ENCODE results near the gene MAPKBP1.

Gene MAPKBP1

DNA sequence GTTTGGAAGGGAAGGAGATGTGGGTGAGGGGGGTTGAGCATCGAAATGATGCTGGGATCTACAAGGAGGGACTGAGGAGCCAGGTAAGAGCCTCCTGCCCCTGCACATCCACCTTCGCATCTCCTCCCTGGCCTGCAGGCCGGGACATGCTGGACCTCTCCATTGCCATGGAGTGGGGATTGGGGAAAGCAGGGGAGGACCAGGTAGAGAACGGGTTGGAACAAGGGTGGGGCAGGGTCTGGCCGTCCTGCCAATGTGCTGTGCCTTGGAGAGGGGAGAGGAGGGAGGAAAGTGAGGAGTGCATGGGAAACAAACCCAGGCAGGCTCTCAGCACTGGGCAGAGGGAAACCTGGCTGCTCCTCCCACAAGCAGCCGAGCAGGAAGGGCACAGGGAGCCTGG, 74.9 kb downstream of the MAPKBP1 start:
- H3K4me3 ChIP-seq (ENCODE audit: low read depth, low read length), result no peak overlapping the region
- TF ChIP-seq, protein P1, sequence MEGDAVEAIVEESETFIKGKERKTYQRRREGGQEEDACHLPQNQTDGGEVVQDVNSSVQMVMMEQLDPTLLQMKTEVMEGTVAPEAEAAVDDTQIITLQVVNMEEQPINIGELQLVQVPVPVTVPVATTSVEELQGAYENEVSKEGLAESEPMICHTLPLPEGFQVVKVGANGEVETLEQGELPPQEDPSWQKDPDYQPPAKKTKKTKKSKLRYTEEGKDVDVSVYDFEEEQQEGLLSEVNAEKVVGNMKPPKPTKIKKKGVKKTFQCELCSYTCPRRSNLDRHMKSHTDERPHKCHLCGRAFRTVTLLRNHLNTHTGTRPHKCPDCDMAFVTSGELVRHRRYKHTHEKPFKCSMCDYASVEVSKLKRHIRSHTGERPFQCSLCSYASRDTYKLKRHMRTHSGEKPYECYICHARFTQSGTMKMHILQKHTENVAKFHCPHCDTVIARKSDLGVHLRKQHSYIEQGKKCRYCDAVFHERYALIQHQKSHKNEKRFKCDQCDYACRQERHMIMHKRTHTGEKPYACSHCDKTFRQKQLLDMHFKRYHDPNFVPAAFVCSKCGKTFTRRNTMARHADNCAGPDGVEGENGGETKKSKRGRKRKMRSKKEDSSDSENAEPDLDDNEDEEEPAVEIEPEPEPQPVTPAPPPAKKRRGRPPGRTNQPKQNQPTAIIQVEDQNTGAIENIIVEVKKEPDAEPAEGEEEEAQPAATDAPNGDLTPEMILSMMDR (IDR thresholded peaks at IDR 0.05; ENCODE audit: borderline replicate concordance, insufficient read depth, low read depth, low read length), result no peak

DNA sequence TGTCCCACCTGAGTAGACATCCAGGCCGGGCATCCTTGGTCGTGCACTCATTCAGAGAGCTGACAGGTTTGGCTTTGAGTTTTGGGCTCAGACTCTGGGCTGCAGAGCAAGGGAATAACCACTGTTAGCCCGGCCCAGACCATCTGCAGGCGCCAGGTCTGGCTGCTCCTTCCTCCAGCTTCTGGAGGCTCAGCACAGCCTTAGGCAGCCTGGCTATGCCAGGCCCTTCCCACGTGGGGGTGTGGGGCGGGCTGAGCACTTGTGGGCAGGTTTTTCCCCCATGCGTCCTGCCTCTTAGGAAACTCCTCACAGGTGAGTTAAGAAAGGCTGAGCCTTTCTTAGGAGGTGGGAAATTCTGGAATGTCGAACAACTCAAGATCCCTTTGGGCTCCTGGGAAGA, 75.6 kb downstream of the MAPKBP1 start:
- TF ChIP-seq, protein P1 (IDR thresholded peaks at IDR 0.05; ENCODE audit: borderline replicate concordance, insufficient read depth, low read depth, low read length), result no peak
- H3K4me3 ChIP-seq (ENCODE audit: low read depth, low read length), result no peak overlapping the region

DNA sequence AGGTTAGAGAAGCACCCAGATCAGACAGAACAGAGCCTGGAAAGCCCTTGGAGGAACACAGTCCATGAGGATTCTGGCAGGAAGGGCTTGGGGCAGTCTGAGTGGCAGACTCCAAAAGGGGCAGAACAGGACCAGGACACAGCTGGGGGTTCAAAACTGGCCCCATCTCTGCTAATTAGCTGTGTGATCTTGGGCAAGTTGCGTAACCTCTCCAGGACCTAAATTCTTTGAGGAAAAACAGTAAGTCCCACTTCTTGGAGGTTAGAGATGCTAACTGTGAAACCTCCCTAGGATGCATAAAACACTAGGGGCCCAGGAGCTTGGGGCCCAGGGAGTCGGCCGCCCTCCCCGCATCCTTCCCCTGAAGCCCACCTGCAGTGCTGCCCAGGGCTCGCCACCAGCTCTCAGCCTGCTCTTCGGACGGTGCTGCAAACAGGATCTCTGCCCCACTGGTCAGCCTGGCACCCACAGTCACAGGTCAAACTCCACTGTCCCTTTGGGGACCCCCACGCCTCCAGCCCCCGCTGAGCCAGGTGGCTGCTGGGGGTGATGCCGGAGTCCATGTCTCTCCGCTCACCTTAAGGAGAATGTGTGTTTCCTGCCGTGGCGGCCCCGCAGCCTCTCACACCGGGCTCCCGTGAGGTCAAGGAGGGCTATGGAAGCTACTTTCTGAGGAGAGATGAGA, 76.3 kb downstream of the MAPKBP1 start:
- TF ChIP-seq, protein P1 (IDR thresholded peaks at IDR 0.05; ENCODE audit: borderline replicate concordance, insufficient read depth, low read depth, low read length), result no peak

DNA sequence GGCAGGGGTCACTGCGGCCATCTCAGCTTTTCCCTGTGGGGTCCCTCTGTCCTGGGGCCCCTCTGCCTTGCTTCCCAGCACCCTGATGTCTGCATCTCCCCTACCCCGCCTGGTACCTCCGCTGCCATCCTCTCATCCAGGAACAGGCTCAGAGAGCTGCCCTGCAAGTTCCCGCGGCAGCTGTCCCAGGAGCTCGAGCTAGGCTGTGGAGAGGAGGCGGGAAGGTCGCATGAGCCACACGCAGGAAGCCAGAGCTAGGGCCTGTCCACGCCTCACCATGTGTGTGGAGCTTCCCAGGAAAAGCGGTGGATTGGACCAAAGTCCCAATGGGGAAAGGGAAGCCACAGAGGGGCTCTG, 76.9 kb downstream of the MAPKBP1 start:
- no peak overlapping the region for H3K4me3 ChIP-seq (ENCODE audit: low read depth, low read length)
- TF ChIP-seq, protein P1 (IDR thresholded peaks at IDR 0.05; ENCODE audit: borderline replicate concordance, insufficient read depth, low read depth, low read length), result no peak

More for the DNA sequence above, 76.3 kb downstream of the MAPKBP1 start:
- no peak overlapping the region for H3K4me3 ChIP-seq (ENCODE audit: low read depth, low read length)

DNA sequence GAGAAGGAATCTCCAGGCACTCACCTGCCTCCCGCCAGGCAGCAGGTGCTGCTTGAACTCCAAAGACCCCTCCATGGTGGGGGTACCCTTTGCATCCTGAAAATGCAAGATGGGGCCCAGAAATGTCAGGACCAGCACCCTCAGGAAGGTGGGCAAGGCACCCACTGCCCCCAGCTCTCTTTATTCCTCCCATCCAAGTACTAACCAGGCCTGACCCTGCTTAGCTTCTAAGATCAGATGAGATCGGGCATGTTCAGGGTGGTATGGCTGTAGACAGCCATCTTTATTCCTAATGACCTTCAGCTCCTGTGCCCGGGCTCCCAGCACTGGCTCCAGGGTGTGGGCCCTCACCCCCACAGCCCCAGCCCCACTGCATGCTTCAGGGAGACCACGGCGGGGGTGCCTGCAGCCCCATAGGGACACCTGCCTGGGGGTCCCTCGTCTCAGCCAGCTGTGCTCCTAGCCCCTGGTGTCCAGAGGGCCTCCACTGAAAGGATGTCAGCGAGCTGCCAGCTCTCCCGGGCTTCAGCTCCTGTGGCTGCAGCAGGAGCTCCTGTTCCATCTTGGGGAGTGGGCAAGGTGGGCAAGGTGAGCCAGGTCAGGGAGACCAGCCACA, 77.6 kb downstream of the MAPKBP1 start:
- TF ChIP-seq, protein P1 (IDR thresholded peaks at IDR 0.05; ENCODE audit: borderline replicate concordance, insufficient read depth, low read depth, low read length), result no peak
- no peak overlapping the region for H3K4me3 ChIP-seq (ENCODE audit: low read depth, low read length)

DNA sequence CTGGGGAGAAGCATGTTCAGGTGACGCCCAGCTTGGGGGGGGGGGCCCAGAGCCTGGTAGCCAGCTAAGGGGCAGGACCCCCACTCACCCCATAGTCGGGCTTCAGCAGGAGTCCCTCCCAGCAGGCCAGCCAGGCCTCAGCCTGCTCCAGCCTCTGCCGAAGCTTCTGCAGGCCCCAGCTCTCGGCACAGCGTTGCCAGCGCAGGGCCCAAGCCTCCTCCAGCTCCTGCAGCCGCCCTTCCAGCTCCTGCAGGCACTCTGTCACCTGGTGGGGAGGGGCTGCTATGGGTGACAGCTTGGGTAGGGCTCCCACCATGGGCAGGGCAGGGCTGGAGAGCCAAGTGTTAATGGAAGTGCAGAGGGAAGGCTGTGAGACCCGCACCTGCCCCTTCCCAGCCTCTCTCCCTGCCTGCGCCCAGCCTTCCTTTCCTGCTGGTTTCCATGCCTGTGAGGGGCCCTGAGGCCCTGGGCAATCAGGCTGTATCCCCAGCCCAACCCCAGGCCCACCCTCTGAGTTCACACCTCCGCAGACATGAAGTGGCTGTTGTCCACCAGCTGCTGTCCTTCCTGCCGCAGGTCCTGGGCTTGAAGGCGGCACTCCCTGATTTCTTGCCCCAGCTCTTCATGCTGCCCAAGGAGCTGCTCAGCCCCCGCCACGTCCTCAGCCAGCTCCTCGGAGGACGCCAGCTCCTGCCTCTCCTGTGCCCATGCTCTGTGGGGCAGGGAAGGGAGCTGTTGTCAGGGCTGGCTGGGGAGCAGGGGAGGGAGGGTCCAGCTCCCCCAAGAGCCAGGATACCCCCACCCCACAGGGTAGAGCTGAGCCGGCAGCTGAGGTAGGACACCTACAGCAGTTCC, 78.7 kb downstream of the MAPKBP1 start:
- H3K4me3 ChIP-seq (ENCODE audit: low read depth, low read length), result no peak overlapping the region
- TF ChIP-seq, protein P1 (IDR thresholded peaks at IDR 0.05; ENCODE audit: borderline replicate concordance, insufficient read depth, low read depth, low read length), result no peak

All from GM12875 (cell line).